SH-SY5Y (cell line): Measurements from ENCODE around the gene RTL10.

Experiments
- GATA2 ChIP-seq: IDR thresholded peaks from 2 replicates; pipeline ENCODE4 v1.6.1; 2011; ENCODE audit warnings: mild to moderate bottlenecking, low read depth, low read length
- GATA3 ChIP-seq: IDR thresholded peaks from 2 replicates; pipeline ENCODE4 v1.6.1; 2011; ENCODE audit warnings: low read depth, mild to moderate bottlenecking, low read length, moderate library complexity

DNA sequence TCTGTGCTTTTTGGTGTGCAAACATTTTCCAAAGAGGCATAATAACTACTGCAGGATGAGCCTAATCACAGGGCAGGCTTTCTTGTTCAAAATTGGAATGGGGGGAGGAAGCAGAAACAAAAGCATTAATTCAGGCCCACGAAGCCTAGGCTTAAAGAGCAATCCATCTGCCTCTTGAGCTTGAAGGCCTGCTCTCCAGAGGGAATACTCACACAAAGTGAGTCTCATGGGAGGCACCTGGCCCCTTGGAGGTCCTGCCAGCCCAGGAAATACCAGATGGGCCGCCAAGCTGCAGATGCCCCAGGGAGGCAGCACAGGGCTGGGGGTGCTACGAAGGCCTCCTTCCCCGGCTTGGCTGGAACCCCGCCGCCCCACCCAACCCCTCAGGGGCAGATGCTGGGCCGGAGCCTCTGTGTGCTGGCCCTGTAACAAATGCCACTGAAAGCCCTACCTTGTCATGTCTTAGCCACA is 47.6 kb upstream of the RTL10 start:
- TF ChIP-seq GATA2, result no peak
- TF ChIP-seq GATA3, result no peak
